ENCODE results near the gene DNAJB14.
"Not testable (repeated sequence)": the region's sequence is repeated elsewhere in the genome, so short reads cannot be mapped to it uniquely, and the experiment has no call there.

DNAJB14 gene

DNA sequence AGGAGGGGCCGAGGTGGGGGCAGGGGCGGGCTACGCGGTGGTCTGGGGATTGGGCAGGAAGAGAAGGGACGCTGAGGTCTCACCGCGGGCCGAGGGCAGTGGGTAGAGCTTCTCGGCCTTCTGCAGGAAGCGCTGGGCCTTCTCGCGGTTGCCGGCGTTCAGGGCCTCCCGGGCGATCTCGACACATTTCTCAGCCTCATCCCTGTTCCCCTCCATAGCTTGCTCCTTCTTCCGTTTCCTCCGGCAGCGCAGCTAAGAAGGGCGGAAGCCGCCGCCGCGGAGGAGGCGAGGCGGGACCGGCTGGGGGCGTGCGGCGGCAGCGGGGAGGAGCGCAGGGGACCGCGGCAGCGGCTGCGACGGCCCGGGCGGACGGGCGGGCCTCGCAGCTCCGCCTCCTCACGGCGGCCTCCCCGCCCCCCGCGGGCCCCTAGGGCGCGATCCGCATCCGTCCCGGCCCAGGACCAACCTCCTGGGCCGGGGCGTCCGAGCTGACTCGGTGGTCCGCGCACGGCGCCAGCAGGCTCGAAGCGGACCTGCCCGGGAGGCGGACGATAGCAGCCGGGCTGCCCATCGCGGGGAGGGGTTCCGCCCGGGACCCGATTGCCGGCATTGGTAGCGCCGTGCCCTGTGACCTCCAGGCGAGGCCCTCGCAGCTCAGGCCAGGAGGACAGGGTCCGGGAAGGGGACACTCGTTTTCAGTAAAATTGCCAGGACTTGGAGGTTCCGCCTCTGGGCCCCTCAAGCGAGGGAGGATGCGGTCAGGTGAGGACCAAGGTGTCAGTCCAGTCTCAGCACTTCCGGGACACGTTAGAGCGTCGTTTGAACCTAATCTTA lies at the start of gene DNAJB14:
DNAJB14 (minus strand) TSS at position 263 of the 834 bp plus-strand sequence; CDS start at position 216, 47 bp downstream.
- DNase-seq (ENCODE audit: low read depth in 2 of 2) = peak; percentile 65 to 73

DNA sequence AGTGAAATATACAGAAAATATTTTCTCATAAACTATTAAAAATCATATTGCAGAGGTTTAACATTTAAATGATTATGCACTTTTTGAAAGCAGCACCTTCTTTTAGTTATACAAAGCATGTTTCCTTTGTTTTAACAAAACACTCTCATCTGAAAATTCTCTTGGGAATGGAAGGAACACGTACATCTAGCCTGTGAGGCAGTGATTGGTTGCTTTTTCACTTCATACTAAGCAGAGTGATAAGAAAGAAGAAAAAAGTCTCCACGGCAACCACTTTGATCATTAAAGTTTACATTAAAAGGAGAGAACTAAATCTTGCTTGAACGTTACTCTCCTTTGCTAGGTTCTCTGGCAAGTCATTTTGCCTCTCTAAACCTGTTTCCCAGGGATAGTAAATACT lies 45.3 kb upstream of the DNAJB14 start:
- no peak for DNase-seq (ENCODE audit: low read depth in 2 of 2)

DNA sequence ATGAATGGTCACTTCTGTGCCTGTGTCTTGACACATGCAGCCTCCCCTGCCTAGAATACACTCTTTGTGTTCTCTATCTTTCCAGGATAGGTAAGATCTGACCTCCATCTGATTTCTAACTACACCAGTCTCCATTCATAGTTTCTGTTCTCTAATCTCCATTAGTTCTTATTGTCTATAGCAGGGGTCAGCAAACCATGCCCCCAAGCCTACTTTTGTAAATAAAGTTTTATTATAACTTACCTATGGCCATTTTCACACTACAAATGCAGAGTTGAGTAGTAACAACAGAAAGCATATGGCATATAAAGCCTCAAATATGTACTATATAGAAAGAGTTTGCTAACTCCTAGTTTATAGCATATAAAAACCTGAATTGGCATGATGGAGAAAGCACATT lies 41.3 kb upstream of the DNAJB14 start:
- no peak for DNase-seq (ENCODE audit: low read depth in 2 of 2)

DNA sequence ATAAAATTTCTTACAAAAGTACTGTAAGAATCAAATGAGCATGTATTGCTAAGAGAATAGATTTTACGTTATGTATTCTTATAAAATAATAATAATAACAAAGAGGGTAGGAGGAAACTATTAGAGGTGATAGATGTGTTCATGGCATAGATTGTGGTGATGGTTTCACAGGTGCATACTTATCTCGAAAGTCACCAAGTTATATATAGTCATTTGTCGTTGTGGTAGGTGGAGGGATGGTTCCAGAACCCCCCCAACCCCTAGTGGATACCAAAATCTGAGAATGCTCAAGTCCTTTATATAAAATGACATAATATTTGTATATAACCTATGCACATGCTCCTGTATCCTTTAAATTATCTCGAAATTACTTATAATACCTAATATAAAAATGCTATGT lies 40.4 kb upstream of the DNAJB14 start:
- no peak for DNase-seq (ENCODE audit: low read depth in 2 of 2)

DNA sequence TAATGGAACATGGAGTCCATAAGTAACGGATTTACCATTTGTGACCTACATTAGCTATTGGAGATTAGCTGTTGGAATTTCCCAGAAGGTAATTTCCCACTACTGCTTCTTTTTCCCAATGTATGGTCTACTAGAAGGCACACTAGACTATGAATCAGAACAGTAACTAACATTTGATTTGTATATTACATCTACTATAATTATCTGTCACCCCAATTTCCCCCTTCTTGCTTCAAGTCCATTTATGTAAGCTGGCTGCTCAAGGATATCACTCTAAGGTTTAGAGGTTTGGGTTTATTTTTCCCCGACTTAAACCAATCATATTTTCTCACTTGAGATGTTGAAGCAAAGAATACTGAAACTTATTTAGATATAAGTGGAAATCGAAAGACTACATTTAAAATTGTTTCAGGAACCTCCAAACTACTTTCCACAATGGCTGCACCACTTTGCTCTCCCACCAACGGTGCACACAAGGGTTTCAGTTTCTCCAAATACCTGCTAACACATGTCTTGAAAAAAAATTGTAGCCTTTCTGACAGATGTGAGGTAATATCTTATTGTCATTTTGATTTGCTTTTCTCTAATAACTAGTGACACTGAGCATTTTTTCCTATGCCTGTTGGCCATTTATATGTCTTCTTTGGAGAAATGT lies 37.0 kb upstream of the DNAJB14 start:
- no peak for DNase-seq (ENCODE audit: low read depth in 2 of 2)

DNA sequence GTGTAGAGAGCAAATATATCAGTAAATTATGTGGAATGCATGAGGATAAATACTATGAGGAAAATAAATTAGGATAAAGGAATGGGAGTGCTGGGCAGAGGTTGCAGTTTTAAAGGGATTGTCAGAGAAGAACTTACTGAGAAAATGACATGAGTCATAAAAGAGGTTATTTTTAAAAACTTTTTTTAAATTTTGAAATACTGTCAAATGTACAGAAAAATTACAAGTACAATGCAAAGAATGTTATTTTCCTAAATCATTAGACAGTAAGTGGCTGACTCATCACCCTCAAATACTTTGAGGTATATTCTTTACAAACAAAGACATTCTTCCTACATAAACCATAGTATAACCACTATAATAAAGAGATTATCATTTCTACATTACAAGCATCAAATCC lies 33.5 kb upstream of the DNAJB14 start:
- no peak for DNase-seq (ENCODE audit: low read depth in 2 of 2)

DNA sequence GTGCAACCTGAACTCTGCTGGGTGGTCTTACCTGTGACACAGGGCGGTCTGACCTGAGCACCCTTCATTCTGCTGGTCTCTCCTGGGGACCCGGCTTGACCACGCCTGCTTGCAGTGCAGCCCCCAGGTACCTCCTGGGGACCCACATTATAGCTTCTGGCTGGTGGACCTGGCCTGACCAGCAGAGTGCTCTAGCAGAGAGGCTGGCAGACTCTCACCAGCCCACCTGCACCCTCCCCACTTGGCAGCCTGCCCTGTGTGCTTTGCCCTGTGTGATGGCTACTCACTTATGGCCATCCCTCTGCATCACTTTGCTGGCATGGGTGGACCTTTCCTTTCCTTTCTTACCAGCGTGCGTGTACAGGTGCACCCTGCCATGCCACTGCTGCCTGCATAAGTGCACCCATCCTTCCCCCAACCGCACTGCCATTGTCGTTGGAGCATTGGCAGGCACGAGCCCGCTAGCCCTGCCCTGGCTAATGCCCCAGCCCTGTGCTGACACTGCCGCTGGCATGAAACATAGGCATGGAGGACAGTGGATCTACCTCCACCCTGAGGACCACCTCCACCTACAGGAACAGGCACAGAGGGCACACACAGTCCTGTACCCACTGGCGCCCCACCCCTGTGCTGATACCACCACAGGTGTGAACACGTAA lies 25.2 kb upstream of the DNAJB14 start:
- DNase-seq (ENCODE audit: low read depth in 2 of 2) = no peak

DNA sequence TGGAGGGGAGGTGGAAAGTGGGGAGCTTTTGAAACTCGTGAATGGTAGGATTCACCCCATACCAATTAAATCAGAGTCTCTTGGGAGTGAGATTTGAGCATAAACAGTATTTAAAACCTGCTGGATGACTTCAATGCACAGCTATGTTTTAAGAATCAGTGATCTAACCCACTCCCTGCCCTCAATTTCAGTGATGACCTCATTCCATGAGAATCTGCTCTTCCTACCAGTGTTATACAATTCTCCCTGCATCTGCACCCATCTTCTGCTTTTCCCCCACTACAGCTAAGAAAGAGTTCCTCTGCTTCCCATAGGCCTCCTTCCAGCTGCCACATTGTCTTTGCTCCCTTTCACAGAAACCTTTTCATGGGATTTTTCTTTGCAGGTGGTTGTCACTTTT lies 21.9 kb upstream of the DNAJB14 start:
- no peak for DNase-seq (ENCODE audit: low read depth in 2 of 2)

DNA sequence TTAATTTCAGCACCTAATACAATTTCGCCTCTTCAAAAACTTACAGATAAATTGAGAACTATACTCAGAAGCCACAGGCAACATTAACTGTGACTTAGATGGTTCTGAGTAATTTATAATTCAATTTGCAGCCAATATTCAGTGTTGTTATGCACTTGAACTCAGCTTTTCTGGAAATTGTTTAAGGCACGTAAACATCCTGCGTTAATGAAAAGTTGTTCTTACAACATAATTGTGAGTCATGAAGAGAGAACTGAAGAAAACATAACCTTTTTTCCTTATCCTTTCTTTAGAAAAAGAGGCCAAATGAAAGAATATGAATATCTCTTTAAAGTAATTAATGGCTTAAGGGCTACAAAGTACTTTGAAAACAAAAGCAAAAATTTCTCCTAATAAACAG lies 20.3 kb upstream of the DNAJB14 start:
- no peak for DNase-seq (ENCODE audit: low read depth in 2 of 2)

DNA sequence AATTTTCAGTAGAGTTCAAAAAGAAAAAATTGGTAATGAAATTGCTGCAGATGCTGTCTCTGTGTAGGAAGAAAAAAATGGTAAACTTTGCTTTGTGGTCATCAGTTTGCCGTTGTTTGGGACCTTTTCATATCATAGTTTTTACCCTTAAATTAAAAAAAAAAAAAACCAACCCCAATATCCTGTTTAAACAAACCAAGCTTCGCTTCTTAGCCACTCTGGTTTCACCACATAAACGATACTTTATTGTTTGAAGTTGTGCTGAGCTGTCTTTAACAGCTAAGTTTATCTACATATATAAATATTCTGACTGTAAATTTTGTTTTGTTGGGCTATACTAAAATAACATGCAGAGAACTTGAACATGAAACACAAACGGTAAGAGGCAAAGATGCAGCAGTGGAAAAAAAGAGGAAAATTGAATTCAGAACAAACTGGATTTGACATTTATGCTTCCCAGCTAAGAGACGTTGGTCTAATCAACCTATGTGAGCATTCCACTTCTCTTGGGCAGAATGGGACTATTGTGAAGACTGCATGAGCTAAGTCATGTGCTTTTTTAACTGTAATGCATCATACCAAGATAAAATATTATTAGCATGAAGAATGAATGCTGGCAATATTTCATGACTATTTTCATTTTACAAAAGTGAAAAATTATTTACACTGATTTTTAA lies 19.4 kb upstream of the DNAJB14 start:
- DNase-seq (ENCODE audit: low read depth in 2 of 2) = no peak

DNA sequence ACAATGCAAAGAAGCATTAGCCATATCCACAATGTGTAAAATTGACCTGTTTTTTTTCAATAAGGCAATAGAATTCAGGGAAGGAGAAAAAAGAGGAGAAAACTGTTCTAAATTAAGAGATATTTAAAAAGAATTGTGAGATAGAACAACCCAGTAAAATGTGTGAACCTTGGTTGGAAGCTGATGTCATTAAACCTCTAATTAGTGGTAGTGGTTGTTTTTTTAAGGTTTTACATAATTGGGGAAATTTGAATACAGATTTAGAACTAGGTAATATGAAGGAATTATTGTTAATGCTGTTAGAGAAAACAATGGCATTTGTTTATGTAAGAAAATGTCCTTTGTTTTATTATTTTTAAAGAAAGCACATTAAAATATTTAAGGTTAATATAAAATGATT lies 18.8 kb upstream of the DNAJB14 start:
- DNase-seq (ENCODE audit: low read depth in 2 of 2) = no peak

DNA sequence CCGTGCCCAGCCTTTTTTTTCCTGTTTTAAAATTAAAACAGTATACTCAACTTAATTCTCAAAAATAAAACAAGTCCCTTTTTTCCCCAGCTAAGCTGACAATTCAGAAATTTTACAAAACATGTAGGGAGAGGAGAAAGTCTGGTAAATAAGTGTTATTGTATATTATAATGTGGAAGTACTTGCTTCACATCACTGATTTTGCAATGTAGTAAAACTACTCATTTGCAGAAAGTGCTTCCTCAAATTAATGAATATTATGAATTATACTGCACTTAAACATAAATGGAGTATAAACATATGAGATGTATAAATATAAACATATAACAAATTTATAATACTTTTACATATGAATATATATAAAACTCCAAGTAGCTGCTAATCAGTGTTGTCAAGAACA lies 15.3 kb upstream of the DNAJB14 start:
- no peak for DNase-seq (ENCODE audit: low read depth in 2 of 2)

DNA sequence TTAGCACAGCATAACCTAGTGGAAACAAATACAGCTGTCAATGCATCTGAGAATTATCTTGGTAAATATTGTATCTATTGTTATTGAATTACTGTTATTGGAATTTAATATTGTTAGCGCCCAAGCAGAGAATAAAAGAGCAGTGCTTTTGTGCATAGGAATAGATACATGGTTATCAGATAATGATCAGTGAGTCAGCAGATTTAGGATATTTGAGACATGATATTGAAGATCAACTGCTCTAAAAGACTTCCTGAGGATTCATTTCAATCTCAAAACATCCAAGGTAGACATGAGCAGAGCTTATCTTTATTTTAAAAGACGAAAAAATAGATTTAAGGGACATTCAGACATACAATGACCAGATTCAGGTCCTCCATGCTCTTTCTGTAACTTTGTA lies 14.2 kb upstream of the DNAJB14 start:
- DNase-seq (ENCODE audit: low read depth in 2 of 2) = no peak

DNA sequence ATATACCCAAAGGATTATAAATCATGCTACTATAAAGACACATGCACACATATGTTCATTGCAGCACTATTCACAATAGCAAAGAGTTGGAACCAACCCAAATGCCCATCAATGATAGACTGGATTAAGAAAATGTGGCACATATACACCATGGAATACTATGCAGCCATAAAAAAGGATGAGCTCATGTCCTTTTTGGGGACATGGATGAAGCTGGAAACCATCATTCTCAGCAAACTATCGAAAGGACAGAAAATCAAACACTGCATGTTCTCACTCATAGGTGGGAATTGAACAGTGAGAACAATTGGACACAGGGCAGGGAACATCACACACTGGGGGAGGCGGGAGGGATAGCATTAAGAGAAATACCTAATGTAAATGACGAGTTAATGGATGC lies 11.8 kb upstream of the DNAJB14 start:
- not testable (repeated sequence) for DNase-seq (ENCODE audit: low read depth in 2 of 2)

DNA sequence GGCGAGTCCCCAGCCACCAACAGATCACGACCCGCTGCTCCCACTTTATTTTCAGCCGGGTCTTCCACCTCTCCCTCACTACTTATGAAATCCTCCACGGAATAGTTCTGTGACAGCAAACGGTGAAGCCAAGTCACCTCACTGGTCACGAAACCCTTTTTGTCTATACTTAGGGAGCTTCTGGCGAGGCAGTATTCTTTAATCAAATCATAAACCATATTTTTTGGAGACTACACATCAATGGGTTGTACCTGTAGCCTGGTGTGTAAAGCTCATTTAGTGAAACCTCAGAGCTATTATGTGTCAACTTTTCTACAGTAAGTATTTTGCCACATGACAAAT lies 4.5 kb upstream of the DNAJB14 start:
- no peak for DNase-seq (ENCODE audit: low read depth in 2 of 2)

DNA sequence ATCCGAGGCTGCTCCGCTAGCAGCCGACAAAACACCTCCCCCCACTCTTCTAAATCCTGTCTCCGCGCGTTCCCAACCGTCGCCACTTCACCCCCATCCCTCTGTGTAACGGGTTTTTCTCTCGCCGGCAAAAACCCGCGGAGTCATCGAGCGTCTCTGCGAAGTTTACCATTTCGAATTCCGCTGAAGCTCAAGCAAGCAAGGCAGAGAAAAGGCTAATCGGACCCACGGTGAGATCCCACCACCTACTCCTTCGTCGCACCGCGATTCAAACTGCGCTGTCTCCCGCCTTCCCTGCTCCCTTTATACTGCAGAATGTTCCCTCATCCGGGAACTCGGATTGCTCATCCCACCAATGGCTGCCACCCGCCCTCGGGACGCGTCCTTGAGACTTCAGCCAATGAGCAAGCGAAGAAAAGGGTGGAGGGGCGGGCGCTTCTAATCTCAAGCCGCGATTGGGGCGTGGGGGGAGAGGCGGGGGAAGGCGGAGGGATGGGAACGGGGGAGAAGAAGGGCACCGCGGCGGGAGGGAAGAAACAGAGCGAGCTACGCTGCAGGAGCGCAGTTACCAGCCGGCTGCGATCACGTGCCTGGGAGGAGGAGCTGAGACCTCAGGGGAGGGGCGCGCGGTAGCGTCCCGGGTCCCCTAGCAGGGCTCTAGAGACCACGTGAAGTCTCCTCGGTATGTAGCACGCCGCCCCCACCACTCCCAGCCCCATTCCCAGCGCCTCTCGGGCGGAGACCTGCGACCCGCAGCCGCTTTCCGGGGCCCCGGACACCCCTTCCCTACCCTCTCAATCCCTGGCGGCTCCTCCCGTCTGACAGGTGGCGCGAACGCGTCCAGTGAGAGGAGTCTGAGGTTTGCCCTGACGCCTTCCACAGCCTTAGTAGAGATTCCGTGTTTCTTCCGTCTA lies 3.8 kb upstream of the DNAJB14 start, which contains the start of gene H2AZ1:
H2AZ1 (minus strand) TSS at position 277 of the 914 bp plus-strand sequence; CDS start at position 172, 105 bp downstream.
- peak; percentile 97 for DNase-seq (ENCODE audit: low read depth in 2 of 2)

DNA sequence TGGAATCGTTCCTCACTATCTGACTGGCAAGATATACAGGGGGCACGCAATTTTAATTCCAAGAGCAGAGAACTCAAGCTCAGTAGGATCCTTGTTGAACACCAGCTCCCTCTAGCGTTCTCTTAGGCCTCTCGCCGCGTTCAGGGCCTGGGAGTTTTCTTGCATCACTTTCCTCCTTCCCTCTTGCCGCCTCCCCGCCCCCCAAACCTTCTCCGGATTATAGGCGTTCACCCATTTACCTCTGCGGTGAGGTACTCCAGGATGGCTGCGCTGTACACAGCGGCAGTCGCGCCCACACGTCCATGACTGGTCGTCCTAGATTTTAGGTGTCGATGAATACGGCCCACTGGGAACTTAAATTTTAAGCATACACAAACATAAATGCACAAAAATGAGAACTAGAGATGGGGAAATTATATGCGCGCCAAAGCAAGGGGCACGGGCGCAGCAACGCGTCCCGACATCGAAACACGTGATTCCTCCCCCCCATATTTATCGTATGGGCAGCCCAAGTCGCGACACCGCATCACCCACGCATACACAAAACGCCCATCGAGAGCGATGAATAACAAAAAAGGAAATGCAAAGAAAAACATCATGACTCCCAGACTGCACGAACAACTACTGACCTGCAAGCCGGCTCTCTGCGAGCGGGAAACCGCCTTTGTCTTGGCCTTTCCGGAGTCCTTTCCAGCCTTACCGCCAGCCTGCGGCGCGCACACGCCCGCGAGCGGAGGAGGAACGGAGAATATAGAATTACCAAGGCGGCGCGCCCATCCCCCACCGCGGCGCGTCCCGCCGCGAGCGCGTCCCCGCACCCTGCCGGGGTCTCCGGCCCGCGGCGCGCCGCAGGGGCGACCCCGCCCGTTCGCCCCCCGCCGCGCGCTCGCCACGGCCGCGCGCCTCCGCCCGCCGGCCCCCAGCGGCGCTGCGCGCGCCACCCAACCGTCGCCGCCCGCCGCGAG lies 2.9 kb upstream of the DNAJB14 start:
- peak; percentile 82 to 92 for DNase-seq (ENCODE audit: low read depth in 2 of 2)

DNA sequence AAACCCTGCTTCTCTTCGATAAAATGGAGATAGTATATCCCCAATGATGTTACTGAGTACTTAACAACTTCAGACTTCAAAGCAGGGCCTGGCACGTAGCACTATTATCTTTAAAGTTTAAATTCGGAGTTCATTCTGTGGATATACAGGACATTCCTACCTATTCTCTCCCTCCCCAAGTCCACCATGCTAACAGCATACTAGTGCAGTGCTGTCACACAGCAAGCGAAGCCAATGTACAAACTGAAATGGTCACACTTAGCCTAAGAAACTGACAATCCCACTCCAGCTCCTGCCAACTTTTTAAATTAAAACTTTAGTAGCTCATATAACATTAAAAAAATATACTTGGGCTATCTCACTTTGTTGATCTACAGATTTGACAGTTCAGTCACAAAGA lies 1.2 kb upstream of the DNAJB14 start:
- no peak for DNase-seq (ENCODE audit: low read depth in 2 of 2)

DNA sequence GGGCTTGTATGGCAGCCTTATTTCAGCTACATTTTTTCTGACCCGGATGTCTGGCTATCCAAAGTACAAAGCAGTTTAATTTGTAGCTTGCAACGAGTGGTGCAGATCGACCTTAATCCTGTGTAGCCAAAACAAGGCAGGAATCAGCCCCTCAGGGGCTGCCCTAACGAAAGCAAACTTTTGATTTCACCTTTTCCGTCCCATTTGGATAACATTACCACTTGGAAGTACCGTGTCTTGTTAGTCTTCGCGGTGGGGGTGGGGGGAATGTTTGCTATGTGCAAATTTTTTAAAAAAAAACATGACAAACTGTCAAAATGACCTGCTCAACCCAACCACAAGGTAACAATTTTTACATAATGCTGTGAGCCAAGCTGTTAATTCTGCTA lies 766 bp upstream of the DNAJB14 start:
- DNase-seq (ENCODE audit: low read depth in 2 of 2) = no peak

Data from stimulated activated CD4-positive, alpha-beta T cell treated with anti-CD3 and anti-CD28 coated beads, Interleukin-12 subunit alpha, Interleukin-12 subunit beta, amount 100 ng/mL, for 24 hours (primary cell).